ENCODE data around the gene CEACAM4. TPM values are rescaled to one million over a fixed set of nuclear protein-coding genes. Genes with fewer than 3 reads are reported as not detected.

Gene CEACAM4
- total and polyA plus RNA-seq, 2 of the 8 experiments (the other 6 are each of a cell fraction or from before 2014, with no cell fraction given): not detected

- no peaks in the 10 kb centered on the region for H3K36me3 ChIP-seq (ENCODE audit: control insufficient read depth in 2 of 4, insufficient read depth in 4 of 4, low read length in 3 of 4)
- no peak overlapping the region for H3K9ac ChIP-seq (replicated peaks in 1 of 4; ENCODE audit: extremely low read depth in 1 of 4, low read depth in 3 of 4, low read length in 3 of 4)
- no peaks in the 10 kb centered on the region for H3K79me1 ChIP-seq (ENCODE audit: low read depth, low read length)
- no peak overlapping the region for H3K27ac ChIP-seq (ENCODE audit: low read depth, low read length)
- H3K23ac ChIP-seq (ENCODE audit: insufficient read length): no peak overlapping the region
- peaks cover 1 to 22% (median 14%) of the 10 kb centered on the region in 4 experiments for H3K27me3 ChIP-seq (replicated peaks in 1 of 4; ENCODE audit: control insufficient read depth in 3 of 4, extremely low read depth in 1 of 4, insufficient read depth in 3 of 4, low read length in 3 of 4)
- H2BK15ac ChIP-seq (ENCODE audit: low read length): no peak overlapping the region
- H2AFZ ChIP-seq (ENCODE audit: low read length): no peak overlapping the region
- H4K5ac ChIP-seq (ENCODE audit: insufficient read length, low read depth, low read length): no peak overlapping the region
- no peak overlapping the region for H2AK5ac ChIP-seq (ENCODE audit: low read depth, low read length)
- POLR2A ChIA-PET (ENCODE audit: partially characterized antibody): no interaction called here
- DNase-seq (ENCODE audit: low read depth in 1 of 2, low spot score in 2 of 2) (no peak), FAIRE-seq (no peak)
- no peak overlapping the region for H4K91ac ChIP-seq (replicated peaks; ENCODE audit: insufficient read length, low read length)
- WGBS, 2 experiments (ENCODE audit: extremely low coverage in 1 of 2, insufficient coverage in 1 of 2, insufficient read length in 1 of 2, insufficient replicate concordance in 2 of 2, low coverage in 1 of 2, low lambda C conversion rate in 2 of 2, missing lambda C conversion rate in 1 of 2): 70% methylated on average over 11 of the region's 11 CpGs; no CpG with 5 or more reads in 1 of the 2 experiments
- H4K20me1 ChIP-seq (replicated peaks in 1 of 2; ENCODE audit: control insufficient read depth in 1 of 2, insufficient read depth in 2 of 2, low read length in 2 of 2): no peaks in the 10 kb centered on the region
- no peak overlapping the region for H3K18ac ChIP-seq (ENCODE audit: extremely low read depth, low read length)
- H3K4me3 ChIP-seq (ENCODE audit: extremely low read depth in 1 of 4, insufficient read depth in 2 of 4, low read depth in 3 of 4, low read length in 4 of 4): no peak overlapping the region
- H3K14ac ChIP-seq (ENCODE audit: insufficient read length): no peak overlapping the region
- H4K8ac ChIP-seq (ENCODE audit: extremely low read depth, insufficient read depth, low read length): no peak overlapping the region
- H3K4me1 ChIP-seq (replicated peaks in 1 of 4; ENCODE audit: control insufficient read depth in 3 of 4, insufficient read depth in 4 of 4, low read length in 3 of 4): peaks cover 0 to 5% (median 2%) of the 10 kb centered on the region in 4 experiments; a peak in 3 of 7 replicates
- CTCF ChIA-PET (ENCODE audit: partially characterized antibody): interaction anchor here (0.9 to 18.5 kb wide), 15 partner anchors 10 to 199 kb away, joined by 3 to 364 read pairs (median 5); partner anchors contain the start of genes B3GNT8, DMAC2 and ERICH4
- H2BK120ac ChIP-seq (replicated peaks; ENCODE audit: low read depth, low read length): no peak overlapping the region
- H3K4ac ChIP-seq (replicated peaks; ENCODE audit: insufficient read length, low read depth, low read length): no peak overlapping the region
- H3K9me3 ChIP-seq (ENCODE audit: insufficient read depth in 2 of 2, low read depth in 1 of 2, low read length in 1 of 2): peaks cover 10 to 16% of the 10 kb centered on the region in 2 experiments; a peak in 2 of 4 replicates
- no peaks in the 10 kb centered on the region for H3K79me2 ChIP-seq (ENCODE audit: control insufficient read depth in 1 of 2, insufficient read depth in 2 of 2, low read length in 2 of 2)
- peaks cover 4% of the 10 kb centered on the region; the same call in 1 of the 2 replicates for H3K23me2 ChIP-seq (ENCODE audit: low read depth, low read length)
- H2BK5ac ChIP-seq (ENCODE audit: low read depth, low read length): no peak overlapping the region
- no peak overlapping the region for H2BK20ac ChIP-seq (ENCODE audit: low read length)
- no peak overlapping the region for H3K4me2 ChIP-seq (ENCODE audit: insufficient read depth in 1 of 2, low read depth in 2 of 2, low read length in 2 of 2)
- H3K56ac ChIP-seq (replicated peaks; ENCODE audit: insufficient read length, low read depth, low read length): no peak overlapping the region
- H2BK12ac ChIP-seq (ENCODE audit: low read depth, low read length): no peak overlapping the region
- TF ChIP-seq SP2 (IDR thresholded peaks at IDR 0.05; ENCODE audit: low read length) (no peak), NRF1 (IDR thresholded peaks at IDR 0.05; ENCODE audit: low read depth, low read length) (no peak), TAF7 (optimal IDR thresholded peaks at IDR 0.05; ENCODE audit: borderline replicate concordance, low read depth, low read length) (no peak), TAF1 (IDR thresholded peaks at IDR 0.05; ENCODE audit: low read depth, low read length) (no peak), FOSL1 (IDR thresholded peaks at IDR 0.05; ENCODE audit: insufficient read depth, low read depth, low read length) (no peak), HDAC6 (IDR thresholded peaks at IDR 0.05; ENCODE audit: low read depth, low read length) (no peak), JUND (IDR thresholded peaks at IDR 0.05; ENCODE audit: low read length) (no peak), GTF2F1 (IDR thresholded peaks at IDR 0.05; ENCODE audit: borderline replicate concordance, low read depth, low read length) (no peak), TBP (IDR thresholded peaks at IDR 0.05; ENCODE audit: low read depth, low read length) (no peak)
- TF ChIP-seq, protein P1, sequence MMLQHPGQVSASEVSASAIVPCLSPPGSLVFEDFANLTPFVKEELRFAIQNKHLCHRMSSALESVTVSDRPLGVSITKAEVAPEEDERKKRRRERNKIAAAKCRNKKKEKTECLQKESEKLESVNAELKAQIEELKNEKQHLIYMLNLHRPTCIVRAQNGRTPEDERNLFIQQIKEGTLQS (IDR thresholded peaks at IDR 0.05; ENCODE audit: insufficient read depth, low read depth, low read length): no peak
These were observed 57.3 kb downstream of the CEACAM4 start for GRCh38 chr19:41569481-41570150.
